ENCODE measurements around the gene DPP6.
"Not testable (repeated sequence)": the region's sequence is repeated elsewhere in the genome, so short reads cannot be mapped to it uniquely, and the experiment has no call there.

GRCh38 chr7:154146707-154147038 lies 94.5 kb downstream of the DPP6 start:
- not testable (repeated sequence) for TF ChIP-seq CTCF (conservative IDR thresholded peaks at IDR 0.05 in 1 of 2, IDR thresholded peaks at IDR 0.05 in 1 of 2; ENCODE audit: extremely low read depth in 1 of 2, insufficient read depth in 1 of 2, low read depth in 1 of 2, low read length in 2 of 2); EZH2 (IDR thresholded peaks at IDR 0.05; ENCODE audit: borderline replicate concordance, low read length)
